K562 (cell line): ENCODE data around the gene SORT1. TPM values are rescaled to one million over a fixed set of nuclear protein-coding genes. Genes with fewer than 3 reads are reported as not detected.

ENCODE experiments used
- ATF7 ChIP-seq: fragments of 450-650 bp; IDR thresholded peaks from 2 replicates; pipeline ENCODE4 v1.7.1; 2014; ENCODE audit warnings: mild to moderate bottlenecking, moderate library complexity
- CEBPB ChIP-seq: fragments of 450-650 bp; IDR thresholded peaks from 2 replicates; pipeline ENCODE4 v1.6.1; 2016; ENCODE audit warnings: missing genetic modification characterization, missing compliant biosample characterization
- HOXB6 ChIP-seq: fragments of 250-450 bp; sonication (Bioruptor Pico); IDR thresholded peaks from 2 replicates; pipeline ENCODE4 v1.5.1; 2022; ENCODE audit warnings: mild to moderate bottlenecking, borderline replicate concordance
- KLF1 ChIP-seq: fragments of 450-650 bp; IDR thresholded peaks from 2 replicates; pipeline ENCODE4 v1.6.1; 2016; ENCODE audit warnings: missing genetic modification characterization, missing compliant biosample characterization
- MCM7 ChIP-seq, 2 experiments: fragments of 450-650 bp; IDR thresholded peaks; 2 replicates each; pipeline ENCODE4 v1.6.1; 2016 to 2018
- MEF2D ChIP-seq: conservative IDR thresholded peaks from 2 replicates; pipeline ENCODE4 v1.6.1; 2016; ENCODE audit warnings: low read depth, missing genetic modification characterization, missing compliant biosample characterization
- MYC ChIP-seq, 2 experiments: fragments of 250-450 bp in 1 of 2; sonication (Bioruptor Pico) in 1 of 2; IDR thresholded peaks; 2 replicates each; pipeline versions ENCODE4 v1.5.1 to v1.6.1; 2012 to 2021; ENCODE audit warnings: low read depth in 2 of 2, borderline replicate concordance in 1 of 2, improper control_type of control experiment in 1 of 2, low read length in 1 of 2, mild to moderate bottlenecking in 1 of 2, moderate library complexity in 1 of 2
- NR2C2 ChIP-seq, 2 experiments: fragments of 200-800 bp in 1 of 2; sonication (Bioruptor generic) in 1 of 2; sonication (generic) in 1 of 2; formaldehyde crosslinking in 1 of 2; IDR thresholded peaks; 2 replicates each; pipeline versions ENCODE4 v1.6.1 to v1.8.0; 2016 to 2022; ENCODE audit warnings: mild to moderate bottlenecking in 1 of 2, missing compliant biosample characterization in 1 of 2, missing genetic modification characterization in 1 of 2, missing genetic modification reagents in 1 of 2
- SAFB2 ChIP-seq: fragments of 200-400 bp; formaldehyde crosslinking; IDR thresholded peaks from 2 replicates; pipeline ENCODE4 v1.6.1; 2018; ENCODE audit warnings: borderline replicate concordance, low read length, low read depth, moderate library complexity; ENCODE audit not compliant: severe bottlenecking
- SMAD4 ChIP-seq: fragments of 250-450 bp; sonication (Bioruptor Pico); conservative IDR thresholded peaks from 2 replicates; pipeline ENCODE4 v1.8.0; 2021; ENCODE audit warnings: inconsistent platforms, mild to moderate bottlenecking, moderate library complexity
- TAL1 ChIP-seq: fragments of 450-650 bp; IDR thresholded peaks from 2 replicates; pipeline ENCODE4 v1.6.1; 2016; ENCODE audit warnings: mild to moderate bottlenecking
- ZNF644 ChIP-seq: fragments of 200-800 bp; sonication (Bioruptor generic); IDR thresholded peaks from 2 replicates; pipeline ENCODE4 v1.6.1; 2016; ENCODE audit warnings: low read depth, missing genetic modification characterization, missing compliant biosample characterization
- ZNF79 ChIP-seq: fragments of 250-450 bp; sonication (Bioruptor Pico); IDR thresholded peaks from 2 replicates; pipeline ENCODE4 v1.4.0; 2020; ENCODE audit warnings: low read depth, mild to moderate bottlenecking, moderate library complexity
- polyA plus RNA-seq, 8 experiments: library from polyadenylated mRNA; depleted of rRNA in 4 of 8; stranded (reverse) in 5 of 8; unstranded in 3 of 8; fragments of >200 nt; fragmentation: Nextera tagmentation in 2 of 8; fragmentation: Illumina TruSeq in 1 of 8; extraction: Ambion mirVana in 2 of 8; extraction: Trizol in 1 of 8; gene quantifications; 2 replicates each; pipeline versions ENCODE4 v1.2.1 to v1.2.3, GENCODE V29; 2011 to 2014; ENCODE audit warnings: inconsistent platforms in 1 of 8, missing spikeins in 1 of 8
- total RNA-seq, 7 experiments: library from RNA; depleted of rRNA in 6 of 7; stranded (reverse); fragments of >200 nt in 6 of 7; fragmentation: Illumina TruSeq in 2 of 7; extraction: Trizol in 2 of 7; gene quantifications; 2 replicates each; pipeline versions ENCODE4 v1.2.1 to v1.2.3, GENCODE V29; 2011 to 2021; ENCODE audit warnings: low replicate concordance in 1 of 7
- TF ChIP-seq, protein P1 (sequence below): fragments of 200-600 bp; sonication (generic); IDR thresholded peaks from one replicate; pipeline ENCODE4 v1.6.1; 2012; ENCODE audit warnings: mild to moderate bottlenecking, low read depth, low read length, inconsistent platforms
- TF ChIP-seq, protein P2 (sequence below), 2 experiments: fragments of 450-650 bp; conservative IDR thresholded peaks; 2 replicates each; pipeline ENCODE4 v1.6.1; 2017; ENCODE audit warnings: mild to moderate bottlenecking in 2 of 2, moderate library complexity in 2 of 2

Gene SORT1
- total and polyA plus RNA-seq, 9 of the 15 experiments (the other 6 are each of a cell fraction or from before 2014, with no cell fraction given): 27.4 to 112 (median 65.0) TPM

DNA sequence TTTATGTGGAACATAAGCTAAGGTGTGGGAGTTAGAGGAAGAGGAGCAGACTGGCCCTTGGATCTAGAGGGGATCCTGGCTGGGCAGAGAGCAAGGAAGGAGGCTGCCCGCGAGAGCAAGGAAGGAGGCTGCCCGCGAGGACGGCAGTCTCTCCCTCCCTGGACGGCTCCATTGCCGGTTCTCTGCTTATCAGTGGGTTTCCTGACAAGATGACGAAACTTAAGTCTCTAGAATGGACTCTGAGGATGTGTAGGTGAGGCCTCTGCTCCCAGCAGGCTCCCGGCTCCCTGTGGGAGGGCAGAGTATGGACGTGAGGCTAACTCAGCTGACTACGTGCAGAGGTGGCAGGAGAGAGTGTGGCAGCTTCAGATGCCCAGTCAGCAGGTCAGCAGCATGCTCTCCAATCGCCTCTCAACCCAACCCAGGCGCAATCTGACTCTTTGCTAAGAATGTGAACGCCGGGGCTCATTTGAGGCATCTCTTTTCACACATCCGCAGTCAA lies 97.0 kb downstream of the SORT1 start (continued):
- TF ChIP-seq, protein P1, sequence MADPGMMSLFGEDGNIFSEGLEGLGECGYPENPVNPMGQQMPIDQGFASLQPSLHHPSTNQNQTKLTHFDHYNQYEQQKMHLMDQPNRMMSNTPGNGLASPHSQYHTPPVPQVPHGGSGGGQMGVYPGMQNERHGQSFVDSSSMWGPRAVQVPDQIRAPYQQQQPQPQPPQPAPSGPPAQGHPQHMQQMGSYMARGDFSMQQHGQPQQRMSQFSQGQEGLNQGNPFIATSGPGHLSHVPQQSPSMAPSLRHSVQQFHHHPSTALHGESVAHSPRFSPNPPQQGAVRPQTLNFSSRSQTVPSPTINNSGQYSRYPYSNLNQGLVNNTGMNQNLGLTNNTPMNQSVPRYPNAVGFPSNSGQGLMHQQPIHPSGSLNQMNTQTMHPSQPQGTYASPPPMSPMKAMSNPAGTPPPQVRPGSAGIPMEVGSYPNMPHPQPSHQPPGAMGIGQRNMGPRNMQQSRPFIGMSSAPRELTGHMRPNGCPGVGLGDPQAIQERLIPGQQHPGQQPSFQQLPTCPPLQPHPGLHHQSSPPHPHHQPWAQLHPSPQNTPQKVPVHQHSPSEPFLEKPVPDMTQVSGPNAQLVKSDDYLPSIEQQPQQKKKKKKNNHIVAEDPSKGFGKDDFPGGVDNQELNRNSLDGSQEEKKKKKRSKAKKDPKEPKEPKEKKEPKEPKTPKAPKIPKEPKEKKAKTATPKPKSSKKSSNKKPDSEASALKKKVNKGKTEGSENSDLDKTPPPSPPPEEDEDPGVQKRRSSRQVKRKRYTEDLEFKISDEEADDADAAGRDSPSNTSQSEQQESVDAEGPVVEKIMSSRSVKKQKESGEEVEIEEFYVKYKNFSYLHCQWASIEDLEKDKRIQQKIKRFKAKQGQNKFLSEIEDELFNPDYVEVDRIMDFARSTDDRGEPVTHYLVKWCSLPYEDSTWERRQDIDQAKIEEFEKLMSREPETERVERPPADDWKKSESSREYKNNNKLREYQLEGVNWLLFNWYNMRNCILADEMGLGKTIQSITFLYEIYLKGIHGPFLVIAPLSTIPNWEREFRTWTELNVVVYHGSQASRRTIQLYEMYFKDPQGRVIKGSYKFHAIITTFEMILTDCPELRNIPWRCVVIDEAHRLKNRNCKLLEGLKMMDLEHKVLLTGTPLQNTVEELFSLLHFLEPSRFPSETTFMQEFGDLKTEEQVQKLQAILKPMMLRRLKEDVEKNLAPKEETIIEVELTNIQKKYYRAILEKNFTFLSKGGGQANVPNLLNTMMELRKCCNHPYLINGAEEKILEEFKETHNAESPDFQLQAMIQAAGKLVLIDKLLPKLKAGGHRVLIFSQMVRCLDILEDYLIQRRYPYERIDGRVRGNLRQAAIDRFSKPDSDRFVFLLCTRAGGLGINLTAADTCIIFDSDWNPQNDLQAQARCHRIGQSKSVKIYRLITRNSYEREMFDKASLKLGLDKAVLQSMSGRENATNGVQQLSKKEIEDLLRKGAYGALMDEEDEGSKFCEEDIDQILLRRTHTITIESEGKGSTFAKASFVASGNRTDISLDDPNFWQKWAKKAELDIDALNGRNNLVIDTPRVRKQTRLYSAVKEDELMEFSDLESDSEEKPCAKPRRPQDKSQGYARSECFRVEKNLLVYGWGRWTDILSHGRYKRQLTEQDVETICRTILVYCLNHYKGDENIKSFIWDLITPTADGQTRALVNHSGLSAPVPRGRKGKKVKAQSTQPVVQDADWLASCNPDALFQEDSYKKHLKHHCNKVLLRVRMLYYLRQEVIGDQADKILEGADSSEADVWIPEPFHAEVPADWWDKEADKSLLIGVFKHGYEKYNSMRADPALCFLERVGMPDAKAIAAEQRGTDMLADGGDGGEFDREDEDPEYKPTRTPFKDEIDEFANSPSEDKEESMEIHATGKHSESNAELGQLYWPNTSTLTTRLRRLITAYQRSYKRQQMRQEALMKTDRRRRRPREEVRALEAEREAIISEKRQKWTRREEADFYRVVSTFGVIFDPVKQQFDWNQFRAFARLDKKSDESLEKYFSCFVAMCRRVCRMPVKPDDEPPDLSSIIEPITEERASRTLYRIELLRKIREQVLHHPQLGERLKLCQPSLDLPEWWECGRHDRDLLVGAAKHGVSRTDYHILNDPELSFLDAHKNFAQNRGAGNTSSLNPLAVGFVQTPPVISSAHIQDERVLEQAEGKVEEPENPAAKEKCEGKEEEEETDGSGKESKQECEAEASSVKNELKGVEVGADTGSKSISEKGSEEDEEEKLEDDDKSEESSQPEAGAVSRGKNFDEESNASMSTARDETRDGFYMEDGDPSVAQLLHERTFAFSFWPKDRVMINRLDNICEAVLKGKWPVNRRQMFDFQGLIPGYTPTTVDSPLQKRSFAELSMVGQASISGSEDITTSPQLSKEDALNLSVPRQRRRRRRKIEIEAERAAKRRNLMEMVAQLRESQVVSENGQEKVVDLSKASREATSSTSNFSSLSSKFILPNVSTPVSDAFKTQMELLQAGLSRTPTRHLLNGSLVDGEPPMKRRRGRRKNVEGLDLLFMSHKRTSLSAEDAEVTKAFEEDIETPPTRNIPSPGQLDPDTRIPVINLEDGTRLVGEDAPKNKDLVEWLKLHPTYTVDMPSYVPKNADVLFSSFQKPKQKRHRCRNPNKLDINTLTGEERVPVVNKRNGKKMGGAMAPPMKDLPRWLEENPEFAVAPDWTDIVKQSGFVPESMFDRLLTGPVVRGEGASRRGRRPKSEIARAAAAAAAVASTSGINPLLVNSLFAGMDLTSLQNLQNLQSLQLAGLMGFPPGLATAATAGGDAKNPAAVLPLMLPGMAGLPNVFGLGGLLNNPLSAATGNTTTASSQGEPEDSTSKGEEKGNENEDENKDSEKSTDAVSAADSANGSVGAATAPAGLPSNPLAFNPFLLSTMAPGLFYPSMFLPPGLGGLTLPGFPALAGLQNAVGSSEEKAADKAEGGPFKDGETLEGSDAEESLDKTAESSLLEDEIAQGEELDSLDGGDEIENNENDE: no peak
- TF ChIP-seq MEF2D: no peak
- TF ChIP-seq HOXB6: no peak
- TF ChIP-seq MCM7 (IDR thresholded peaks at IDR 0.05): no peak
- TF ChIP-seq ZNF79 (CRISPR knock-in tag): no peak
- peak; percentile 45 for TF ChIP-seq ATF7
- peak; percentile 82 for TF ChIP-seq CEBPB (tag)
- TF ChIP-seq MYC (IDR thresholded peaks at IDR 0.05; ENCODE audit: low read depth, low read length): no peak
- TF ChIP-seq MYC (CRISPR knock-in tag; IDR thresholded peaks at IDR 0.05; ENCODE audit: borderline replicate concordance, low read depth): no peak
- TF ChIP-seq TAL1: no peak
- no peak for TF ChIP-seq NR2C2 (CRISPR knock-in tag; IDR thresholded peaks at IDR 0.05)
- no peak for TF ChIP-seq NR2C2 (tag; IDR thresholded peaks at IDR 0.05)
- TF ChIP-seq, protein P2, sequence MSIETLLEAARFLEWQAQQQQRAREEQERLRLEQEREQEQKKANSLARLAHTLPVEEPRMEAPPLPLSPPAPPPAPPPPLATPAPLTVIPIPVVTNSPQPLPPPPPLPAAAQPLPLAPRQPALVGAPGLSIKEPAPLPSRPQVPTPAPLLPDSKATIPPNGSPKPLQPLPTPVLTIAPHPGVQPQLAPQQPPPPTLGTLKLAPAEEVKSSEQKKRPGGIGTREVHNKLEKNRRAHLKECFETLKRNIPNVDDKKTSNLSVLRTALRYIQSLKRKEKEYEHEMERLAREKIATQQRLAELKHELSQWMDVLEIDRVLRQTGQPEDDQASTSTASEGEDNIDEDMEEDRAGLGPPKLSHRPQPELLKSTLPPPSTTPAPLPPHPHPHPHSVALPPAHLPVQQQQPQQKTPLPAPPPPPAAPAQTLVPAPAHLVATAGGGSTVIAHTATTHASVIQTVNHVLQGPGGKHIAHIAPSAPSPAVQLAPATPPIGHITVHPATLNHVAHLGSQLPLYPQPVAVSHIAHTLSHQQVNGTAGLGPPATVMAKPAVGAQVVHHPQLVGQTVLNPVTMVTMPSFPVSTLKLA (conservative IDR thresholded peaks at IDR 0.05): no peak
- peak; percentile 79 for TF ChIP-seq SMAD4 (CRISPR knock-in tag)
- no peak for TF ChIP-seq KLF1 (tag)
- no peak for TF ChIP-seq ZNF644 (tag)
- TF ChIP-seq SAFB2: no peak
